HG03196 (cell line): ENCODE results near the gene PDE2A.

Experiments used
- ATAC-seq: cut with Tn5 transposase; IDR thresholded peaks from one replicate; pipeline ENCODE4 v1.9.1; 2021; ENCODE audit not compliant: unreplicated experiment

The PDE2A gene

GRCh38 chr11:72661486-72661885 is 12.7 kb downstream of the PDE2A start:
- no peak for ATAC-seq

- no peak for ATAC-seq
Observed at GRCh38 chr11:72658989-72659640, 15.1 kb downstream of the PDE2A start.

DNA sequence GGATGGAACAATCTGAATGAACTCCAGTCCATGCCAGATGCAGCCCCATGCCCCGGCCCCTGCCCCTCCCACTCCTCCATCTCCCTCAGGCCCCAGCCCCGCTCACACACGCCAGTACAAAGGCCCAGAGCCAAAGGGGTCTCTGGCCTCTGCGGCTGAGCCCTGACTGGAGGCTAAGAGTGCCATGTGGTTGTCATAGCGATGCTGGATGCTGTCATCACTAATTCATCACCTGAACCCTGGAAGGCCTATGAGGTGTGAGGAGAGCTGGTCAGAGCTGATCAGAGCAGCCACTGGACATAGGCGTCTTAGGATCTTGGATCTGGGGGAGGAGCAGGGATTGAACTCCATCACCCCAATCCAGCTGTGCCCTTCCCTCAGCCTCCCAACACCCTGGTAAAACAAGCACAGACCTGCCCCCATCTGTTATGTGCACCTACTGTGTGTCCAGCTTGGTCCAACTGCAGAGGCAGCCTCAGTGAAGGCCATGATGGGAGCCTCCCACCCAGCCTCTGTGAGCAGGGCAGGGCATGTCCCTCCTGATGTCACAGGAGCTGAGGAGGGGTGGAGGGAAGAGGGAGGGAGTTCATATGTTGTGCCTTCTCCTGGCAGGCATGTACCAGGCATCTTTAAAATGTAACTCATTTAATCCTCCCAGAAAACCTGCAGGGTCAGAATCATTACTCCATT is 16.7 kb downstream of the PDE2A start:
- no peak for ATAC-seq

- ATAC-seq = no peak
Observed at GRCh38 chr11:72655896-72656464, 18.2 kb downstream of the PDE2A start.

- no peak for ATAC-seq
Observed at GRCh38 chr11:72655014-72655413, 19.2 kb downstream of the PDE2A start.

GRCh38 chr11:72653649-72654048 is 20.6 kb downstream of the PDE2A start:
- ATAC-seq = no peak

- no peak for ATAC-seq
Observed at GRCh38 chr11:72652873-72653630, 21.2 kb downstream of the PDE2A start.

- no peak for ATAC-seq
Observed at GRCh38 chr11:72652133-72652532, 22.1 kb downstream of the PDE2A start.

- no peak for ATAC-seq
Observed at GRCh38 chr11:72649215-72649976, 24.8 kb downstream of the PDE2A start.

- no peak for ATAC-seq
Observed at GRCh38 chr11:72648384-72649136, 25.7 kb downstream of the PDE2A start.

DNA sequence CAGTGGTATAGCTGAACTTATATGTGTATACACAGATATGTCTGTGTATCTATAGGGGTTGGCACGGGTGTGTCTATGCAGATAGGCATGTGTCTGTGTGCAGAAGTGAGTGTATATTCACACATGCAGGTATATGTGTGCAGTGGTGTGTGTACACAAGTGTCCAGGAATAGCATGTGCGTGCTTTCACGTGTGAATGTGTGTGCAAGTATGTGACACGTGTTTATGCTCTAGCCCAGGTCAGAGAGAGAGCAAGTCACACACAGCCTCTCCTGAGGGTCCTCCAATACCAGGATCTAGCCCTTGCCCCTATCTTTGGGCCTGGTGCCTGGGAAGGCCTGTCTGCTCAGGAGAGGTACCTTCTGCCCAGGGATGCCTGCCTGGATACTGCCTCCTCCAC is 26.3 kb downstream of the PDE2A start:
- ATAC-seq = no peak

GRCh38 chr11:72646472-72646871 is 27.8 kb downstream of the PDE2A start:
- ATAC-seq = no peak

GRCh38 chr11:72646024-72646423 is 28.2 kb downstream of the PDE2A start:
- no peak for ATAC-seq

DNA sequence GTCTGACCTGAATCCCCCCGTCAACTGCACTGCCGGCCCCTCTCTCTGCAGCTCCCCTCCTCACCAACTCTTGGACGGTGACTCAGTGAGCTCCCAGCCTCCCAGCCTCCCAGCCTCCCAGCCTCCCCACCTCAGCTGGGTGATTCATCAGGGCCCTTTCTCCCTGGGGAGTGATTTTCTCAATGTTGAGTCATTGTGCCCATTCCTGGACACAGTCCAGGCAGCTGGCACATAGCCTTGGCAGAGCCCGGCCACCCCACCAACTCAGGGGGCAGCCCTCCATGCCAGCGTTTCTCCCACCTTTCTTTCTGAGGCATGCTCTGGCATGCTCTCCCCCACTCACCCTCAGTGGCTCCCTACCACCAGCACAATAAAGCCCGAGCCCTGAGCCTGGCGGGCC is 30.7 kb downstream of the PDE2A start:
- no peak for ATAC-seq

DNA sequence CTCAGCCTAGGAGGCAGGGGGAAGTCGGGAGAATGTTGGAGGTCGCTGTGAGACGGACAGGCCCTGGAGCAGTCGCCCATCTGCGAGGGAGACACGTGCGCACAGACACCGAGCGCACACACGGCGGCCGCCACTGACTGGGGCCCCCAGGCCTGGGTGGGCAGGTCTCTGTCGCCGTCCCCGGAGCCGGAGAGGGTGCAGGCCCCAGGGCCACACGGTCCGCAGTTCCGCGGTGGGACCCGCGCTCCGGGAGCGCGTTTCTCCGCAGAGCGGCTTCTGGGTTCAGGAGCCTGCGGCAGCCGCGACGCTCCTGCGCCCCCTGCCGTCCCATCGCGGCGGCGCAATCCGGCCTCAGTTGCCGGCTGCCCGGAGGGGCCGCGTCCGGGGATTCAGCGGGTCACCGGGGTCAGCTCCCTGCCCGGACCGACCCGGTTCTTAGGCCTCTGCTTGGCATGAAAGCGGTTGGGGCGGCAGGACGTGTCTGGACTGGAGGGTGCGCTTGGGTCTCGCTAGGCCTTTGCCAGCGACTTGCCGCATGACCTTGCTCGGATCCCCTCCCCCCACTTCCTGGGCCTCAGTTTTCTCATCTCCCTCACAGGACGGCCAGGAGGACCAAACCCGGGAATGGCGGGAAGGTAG is 31.2 kb downstream of the PDE2A start:
- no peak for ATAC-seq

DNA sequence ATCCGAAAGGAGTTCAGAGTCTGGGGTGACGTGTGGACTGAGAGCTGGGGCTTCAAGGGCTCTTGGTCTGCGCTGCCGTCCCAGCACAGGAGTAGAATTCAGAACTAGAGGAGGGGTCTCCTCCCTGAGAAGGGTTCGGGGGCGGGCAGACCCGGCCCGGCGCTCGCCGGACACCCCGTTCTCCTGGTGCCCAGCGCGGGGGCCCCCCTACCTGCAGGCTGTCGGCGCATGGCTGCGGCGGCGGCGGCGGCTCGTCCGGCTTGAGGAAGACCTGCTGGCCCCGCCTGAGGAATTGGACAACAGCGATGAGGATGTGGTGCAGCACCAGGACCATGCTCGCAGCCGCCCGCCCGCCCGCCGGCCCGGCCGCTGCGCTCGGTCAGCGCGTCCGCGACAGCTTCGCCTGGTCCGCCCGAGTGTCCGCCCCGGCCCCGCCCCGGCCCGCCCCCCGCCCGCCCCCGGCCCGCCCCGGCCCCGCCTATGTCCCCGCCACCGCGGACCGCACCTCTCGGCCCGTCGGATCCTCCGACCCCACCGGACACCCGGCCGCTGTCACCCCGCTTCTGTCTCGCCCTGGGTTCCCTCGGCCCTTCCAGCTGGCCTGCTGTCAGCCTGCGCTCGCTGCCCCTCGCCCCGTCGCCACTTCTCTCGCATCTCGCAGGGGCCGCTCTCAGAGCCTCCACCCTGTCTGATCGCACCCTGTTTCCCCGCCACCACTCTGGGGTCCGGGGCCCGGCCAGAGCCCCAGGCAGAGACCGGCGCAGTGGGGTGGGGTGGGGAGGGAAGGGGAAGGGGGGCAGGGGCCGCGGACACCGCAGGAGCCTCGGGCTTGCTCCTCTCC is 32.0 kb downstream of the PDE2A start:
- ATAC-seq = no peak

GRCh38 chr11:72641522-72642042 is 32.6 kb downstream of the PDE2A start:
- ATAC-seq = no peak

DNA sequence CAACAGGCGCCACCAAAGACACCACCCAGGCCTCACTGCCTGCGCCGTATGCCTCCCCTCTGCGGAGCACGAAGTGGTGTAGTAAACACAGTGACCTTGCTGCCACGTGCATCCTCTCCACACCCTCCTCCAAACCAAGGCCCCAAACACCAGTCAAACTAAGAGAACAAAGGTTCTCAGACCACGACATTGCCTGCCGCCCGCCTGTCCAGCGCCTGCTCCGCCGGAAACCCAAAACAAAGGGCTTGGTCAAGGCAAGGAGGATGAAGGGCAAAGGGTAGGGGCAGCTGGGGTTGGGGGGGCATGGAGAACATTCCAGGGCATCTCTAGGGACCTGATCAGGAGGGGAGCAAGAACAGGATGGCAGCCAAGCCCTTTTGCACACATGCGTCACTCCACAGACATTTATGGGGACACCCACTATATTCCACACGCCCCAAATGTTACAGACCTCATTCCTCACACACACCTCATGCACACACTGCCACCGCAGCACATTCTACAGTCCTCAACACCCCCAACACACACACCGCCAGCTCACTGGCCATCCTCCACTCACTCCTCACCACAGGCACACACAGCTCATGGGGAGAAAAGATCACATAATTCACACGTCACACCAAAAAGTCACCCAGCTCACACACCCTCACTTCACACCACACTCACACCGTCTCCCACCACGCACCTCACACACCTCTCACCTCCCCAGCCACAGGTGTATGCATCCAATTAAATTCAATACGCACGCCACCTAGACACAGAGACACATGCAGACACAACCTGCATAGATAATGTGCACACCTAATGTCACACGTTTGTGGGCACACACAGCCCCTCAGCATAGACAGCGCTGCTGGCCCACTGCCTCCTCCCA is 34.5 kb downstream of the PDE2A start:
- ATAC-seq = no peak
